ENCODE measurements around the gene DRC7. TPM values are rescaled to one million over a fixed set of nuclear protein-coding genes. Genes with fewer than 3 reads are reported as not detected.
"Not testable (repeated sequence)": the region's sequence is repeated elsewhere in the genome, so short reads cannot be mapped to it uniquely, and the experiment has no call there.

DRC7 gene
- total and polyA plus RNA-seq, 9 of the 15 experiments (the other 6 are each of a cell fraction or from before 2014, with no cell fraction given), result 0.04 to 0.33 (median 0.12) TPM; not detected in 3

GRCh38 chr16:57670196-57670595 lies 24.4 kb upstream of the DRC7 start (continued):
- no peak for TF ChIP-seq ZNF407 (IDR thresholded peaks at IDR 0.05; ENCODE audit: low read depth)
- TF ChIP-seq OTX1 (CRISPR knock-in tag; IDR thresholded peaks at IDR 0.05), result no peak

- H4K20me1 ChIP-seq (replicated peaks; ENCODE audit: control insufficient read depth, insufficient read depth, low read length); H3K9ac ChIP-seq (ENCODE audit: insufficient read depth in 1 of 2, low read depth in 2 of 2, low read length in 2 of 2); H3K9me3 ChIP-seq (replicated peaks; ENCODE audit: control insufficient read depth, insufficient read depth, low read depth, low read length); in situ Hi-C loops (cut with MboI); H3K36me3 ChIP-seq (ENCODE audit: control insufficient read depth, insufficient read depth, low read length); H3K9me1 ChIP-seq (ENCODE audit: control insufficient read depth, insufficient read depth, low read length); H3K79me2 ChIP-seq (ENCODE audit: control insufficient read depth, insufficient read depth, low read length); CTCF ChIA-PET (ENCODE audit: low intra/inter-chr PET ratio); H3K27ac ChIP-seq (ENCODE audit: extremely low read depth, low read depth, low read length); ATAC-seq; intact Hi-C loops (cut with micrococcal nuclease); H3K4me2 ChIP-seq (ENCODE audit: insufficient read depth, low read length); H3K27me3 ChIP-seq (ENCODE audit: control insufficient read depth in 2 of 2, insufficient read depth in 2 of 2, low read length in 2 of 2); H2AFZ ChIP-seq (ENCODE audit: low read depth, low read length); BruUV-seq (replicated peaks); H3K4me3 ChIP-seq; TF ChIP-seq ATF3 (CRISPR knock-in tag; conservative IDR thresholded peaks at IDR 0.05): not testable (repeated sequence)
- H3K4me1 ChIP-seq (replicated peaks in 1 of 2; ENCODE audit: control insufficient read depth in 2 of 2, insufficient read depth in 2 of 2, low read length in 2 of 2), result peaks cover 36 to 42% of the 10 kb centered on the region in 2 experiments
- WGBS (ENCODE audit: insufficient coverage, low coverage, missing lambda C conversion rate), result 5% methylated on average over 7 of the region's 7 CpGs
- POLR2A ChIA-PET, result interaction anchor here (0.6 to 2.3 kb wide), 4 partner anchors 9 to 64 kb away, joined by 3 to 12 read pairs (median 5); partner anchors contain the start of gene KATNB1
- FAIRE-seq, result peak; percentile 61
- peak in 1 of 4 experiments; percentile 25 for DNase-seq (ENCODE audit: extremely low read depth in 1 of 4, low spot score in 3 of 4)
- TF ChIP-seq FOSL1 (tag; conservative IDR thresholded peaks at IDR 0.05) (peak; percentile 78), CTBP1 (IDR thresholded peaks at IDR 0.05; ENCODE audit: borderline replicate concordance) (peak; percentile 69), ARID1B (IDR thresholded peaks at IDR 0.05) (peak; percentile 66), RCOR1 (IDR thresholded peaks at IDR 0.05; ENCODE audit: borderline replicate concordance in 1 of 2, low read depth in 2 of 2, low read length in 2 of 2) (peak in 1 of 2 experiments; percentile 44; a peak in 1 of 4 replicates), DPF2 (IDR thresholded peaks at IDR 0.05) (peak; percentile 64; the same call in 1 of the 2 replicates), CEBPB (tag; IDR thresholded peaks at IDR 0.05) (peak; percentile 29; the same call in 1 of the 2 replicates), ATF3 (IDR thresholded peaks at IDR 0.05) (peak; percentile 79; the same call in 1 of the 2 replicates), JUND (IDR thresholded peaks at IDR 0.05; ENCODE audit: borderline replicate concordance, low read depth, low read length) (peak; percentile 74), JUND (tag; IDR thresholded peaks at IDR 0.05; ENCODE audit: borderline replicate concordance, low read depth, low read length) (peak; percentile 48; the same call in 1 of the 3 replicates), TBP (optimal IDR thresholded peaks at IDR 0.05; ENCODE audit: low read depth, low read length) (peak; percentile 33), SMARCA4 (IDR thresholded peaks at IDR 0.05) (peak; percentile 58; the same call in 1 of the 2 replicates)
Observed at GRCh38 chr16:57671451-57671850, 23.2 kb upstream of the DRC7 start.
